ENCODE measurements around the gene COASY. TPM values are rescaled to one million over a fixed set of nuclear protein-coding genes. Genes with fewer than 3 reads are reported as not detected.

Gene COASY
- total RNA-seq (2022; extraction: Qiagen RNA extraction): 112 to 132 TPM (median 119 TPM) in 5 replicates

GRCh38 chr17:42561897-42562387 is at the start of gene COASY:
Gene COASY, plus strand, starts transcription at chr17:42562148. Its CDS starts 475 bp downstream, at chr17:42562623.

GRCh38 chr17:42536048-42536371 is 25.9 kb upstream of the COASY start, which contains the start of gene NAGLU:
Gene NAGLU, plus strand, starts transcription at chr17:42536241. Its CDS starts 32 bp downstream, at chr17:42536273.

GRCh38 chr17:42552736-42553135 is 9.2 kb upstream of the COASY start, which contains the start of gene HSD17B1:
Gene HSD17B1, plus strand, starts transcription at chr17:42552923. Its CDS starts 11 bp downstream, at chr17:42552934.

GRCh38 chr17:42566883-42567573 is 5.1 kb downstream of the COASY start, which contains the start of gene MLX:
Gene MLX, plus strand, starts transcription at chr17:42567100. Its CDS starts 25 bp downstream, at chr17:42567125.

GRCh38 chr17:42577532-42578281 is 15.8 kb downstream of the COASY start, which contains the start of gene PSMC3IP:
Gene PSMC3IP, minus strand, starts transcription at chr17:42577729. Its CDS starts 43 bp downstream, at chr17:42577686.

GRCh38 chr17:42609182-42609813 is 47.4 kb downstream of the COASY start, which contains the start of the genes RETREG3 and TUBG1:
Gene RETREG3, minus strand, starts transcription at chr17:42609374. Its CDS starts 50 bp downstream, at chr17:42609324.
Gene TUBG1, plus strand, starts transcription at chr17:42609683. Its CDS starts 55 bp downstream, at chr17:42609738.

Other genes with a start within 250 kb of the COASY start
- gene STAT3, start 173.7 kb upstream of the COASY start, total RNA-seq (2022; extraction: Qiagen RNA extraction): 68.1 to 79.3 TPM (median 71.3 TPM) in 5 replicates
- gene CAVIN1, start 138.9 kb upstream of the COASY start, total RNA-seq (2022; extraction: Qiagen RNA extraction): 396 to 431 TPM (median 412 TPM) in 5 replicates
- 33.7 to 43.0 TPM (median 36.3 TPM) in 5 replicates for gene ATP6V0A1, start 103.3 kb upstream of the COASY start, total RNA-seq (2022; extraction: Qiagen RNA extraction)
- 35.1 to 46.5 TPM (median 44.1 TPM) in 5 replicates for gene NAGLU, start 25.9 kb upstream of the COASY start, total RNA-seq (2022; extraction: Qiagen RNA extraction)
- 0.51 to 1.6 TPM (median 1.3 TPM) in 5 replicates for gene HSD17B1, start 9.2 kb upstream of the COASY start, total RNA-seq (2022; extraction: Qiagen RNA extraction)
- 62.1 to 64.0 TPM (median 63.3 TPM) in 5 replicates for gene MLX, start 5.0 kb downstream of the COASY start, total RNA-seq (2022; extraction: Qiagen RNA extraction)
- gene PSMC3IP, start 15.6 kb downstream of the COASY start, total RNA-seq (2022; extraction: Qiagen RNA extraction): 30.1 to 35.0 TPM (median 31.2 TPM) in 5 replicates
- 23.7 to 35.2 TPM (median 27.9 TPM) in 5 replicates for gene RETREG3, start 47.2 kb downstream of the COASY start, total RNA-seq (2022; extraction: Qiagen RNA extraction)
- gene TUBG1, start 47.5 kb downstream of the COASY start, total RNA-seq (2022; extraction: Qiagen RNA extraction): 133 to 144 TPM (median 140 TPM) in 5 replicates
- 17.1 to 23.8 TPM (median 20.7 TPM) in 5 replicates for gene TUBG2, start 97.1 kb downstream of the COASY start, total RNA-seq (2022; extraction: Qiagen RNA extraction)
- gene PLEKHH3, start 114.8 kb downstream of the COASY start, total RNA-seq (2022; extraction: Qiagen RNA extraction): 11.6 to 16.4 TPM (median 16.0 TPM) in 5 replicates
- gene CCR10, start 119.7 kb downstream of the COASY start, total RNA-seq (2022; extraction: Qiagen RNA extraction): 0.28 to 0.36 TPM (median 0.32 TPM) in 5 replicates
- 4.7 to 5.9 TPM (median 5.5 TPM) in 5 replicates for gene CNTNAP1, start 120.4 kb downstream of the COASY start, total RNA-seq (2022; extraction: Qiagen RNA extraction)
- 8.2 to 12.3 TPM (median 11.9 TPM) in 5 replicates for gene EZH1, start 182.9 kb downstream of the COASY start, total RNA-seq (2022; extraction: Qiagen RNA extraction)
- gene RAMP2, start 199.1 kb downstream of the COASY start, total RNA-seq (2022; extraction: Qiagen RNA extraction): 0.75 to 1.2 TPM (median 1.0 TPM) in 5 replicates
- 121 to 127 TPM (median 125 TPM) in 5 replicates for gene VPS25, start 211.3 kb downstream of the COASY start, total RNA-seq (2022; extraction: Qiagen RNA extraction)
- gene WNK4, start 218.5 kb downstream of the COASY start, total RNA-seq (2022; extraction: Qiagen RNA extraction): 1.0 to 1.7 TPM (median 1.2 TPM) in 5 replicates
- gene COA3, start 236.6 kb downstream of the COASY start, total RNA-seq (2022; extraction: Qiagen RNA extraction): 106 to 148 TPM (median 136 TPM) in 5 replicates
- 0.09 to 0.17 TPM (median 0.13 TPM) in 3 of 5 replicates, not detected in the others for gene CNTD1, start 236.7 kb downstream of the COASY start, total RNA-seq (2022; extraction: Qiagen RNA extraction)